HG03439 (cell line): ENCODE measurements around the gene CHURC1.
"Not testable (repeated sequence)": the region's sequence is repeated elsewhere in the genome, so short reads cannot be mapped to it uniquely, and the experiment has no call there.

Experiments
- ATAC-seq: cut with Tn5 transposase; IDR thresholded peaks from one replicate; pipeline ENCODE4 v1.9.1; 2021; ENCODE audit warnings: mild to moderate bottlenecking, moderate library complexity; ENCODE audit not compliant: unreplicated experiment

The CHURC1 gene

GRCh38 chr14:64906022-64906421, 8.2 kb upstream of the CHURC1 start:
- no peak for ATAC-seq

DNA sequence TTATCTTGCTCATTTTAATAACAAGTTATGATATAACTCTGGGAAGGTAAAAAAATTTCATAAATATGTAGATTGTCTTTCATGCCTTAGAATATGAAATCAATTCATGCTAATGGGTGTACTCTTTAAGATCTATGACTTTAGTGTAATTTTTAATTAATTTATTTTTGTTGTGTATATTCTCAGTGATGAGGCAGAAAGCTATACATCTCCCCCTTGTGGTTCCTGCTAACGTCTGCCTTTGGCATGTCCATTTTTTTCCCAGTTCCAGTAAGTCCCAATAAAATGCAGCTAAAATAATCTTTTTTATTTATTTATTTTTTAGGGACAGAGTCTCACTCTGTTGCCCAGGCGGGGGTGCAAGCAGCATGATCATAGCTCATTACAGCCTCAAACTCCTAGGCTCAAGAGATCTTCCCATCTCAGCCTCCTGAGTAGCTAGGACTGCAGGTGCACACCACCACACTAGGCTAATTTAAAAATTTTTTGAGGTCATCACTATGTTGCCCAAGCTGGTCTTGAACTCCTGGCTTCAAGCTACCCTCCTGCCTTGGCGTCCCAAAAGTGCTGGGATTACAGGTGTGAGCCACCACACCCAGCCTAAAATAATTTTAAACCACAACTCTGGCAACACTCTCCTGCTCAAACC, 3.3 kb upstream of the CHURC1 start:
- ATAC-seq = no peak

DNA sequence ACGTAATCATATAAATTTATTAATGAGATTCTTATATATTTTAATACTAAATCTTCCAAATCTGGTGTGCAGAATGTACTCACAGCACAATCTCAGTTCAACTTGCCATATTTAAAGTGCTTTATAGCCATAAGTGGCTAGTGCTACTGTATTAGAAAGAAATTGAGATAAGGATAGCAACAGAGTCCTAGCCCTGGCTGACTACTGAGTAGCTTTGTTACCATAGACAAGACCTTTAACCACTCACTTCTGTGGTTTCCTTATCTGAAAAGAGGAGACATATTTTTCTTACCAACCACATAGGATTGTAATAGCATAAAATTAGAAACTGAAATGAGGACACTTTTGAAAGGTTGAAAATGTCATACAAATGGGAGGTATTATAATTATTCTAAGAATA, 2.0 kb upstream of the CHURC1 start:
- no peak for ATAC-seq

DNA sequence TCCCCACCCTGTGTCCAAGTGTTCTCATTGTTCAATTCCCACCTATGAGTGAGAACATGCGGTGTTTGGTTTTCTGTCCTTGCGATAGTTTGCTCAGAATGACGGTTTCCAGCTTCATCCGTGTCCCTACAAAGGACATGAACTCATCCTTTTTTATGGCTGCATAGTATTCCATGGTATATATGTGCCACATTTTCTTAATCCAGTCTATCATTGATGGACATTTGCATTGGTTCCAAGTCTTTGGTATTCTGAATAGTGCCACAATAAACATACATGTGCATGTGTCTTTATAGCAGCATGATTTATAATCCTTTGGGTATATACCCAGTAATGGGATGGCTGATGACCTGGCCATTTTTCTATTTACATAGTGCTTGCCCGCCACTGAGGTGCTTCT, 778 bp upstream of the CHURC1 start:
- ATAC-seq = not testable (repeated sequence)

GRCh38 chr14:64915029-64915424, 772 bp downstream of the CHURC1 start:
- no peak for ATAC-seq

- no peak for ATAC-seq
These were observed 1.5 kb downstream of the CHURC1 start for GRCh38 chr14:64915797-64916196.

DNA sequence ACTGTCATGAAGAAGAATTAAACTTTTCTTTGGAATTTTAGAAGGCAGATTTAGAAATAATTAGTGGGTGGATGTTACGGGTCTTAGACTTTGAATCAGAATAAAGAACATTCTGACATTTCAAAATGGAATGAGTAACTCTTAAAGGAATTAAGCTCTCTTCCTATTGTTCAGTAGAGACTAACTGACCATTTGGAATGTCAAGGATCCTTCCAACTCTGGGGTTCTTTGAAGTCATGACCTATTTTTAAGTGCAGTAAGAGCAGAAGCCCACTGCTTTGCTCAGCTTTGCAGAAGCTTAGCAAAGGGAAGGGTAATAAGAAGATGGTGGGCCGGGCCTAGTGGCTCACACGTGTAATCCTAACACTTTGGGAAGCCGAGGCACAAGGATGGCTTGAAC, 4.0 kb downstream of the CHURC1 start:
- ATAC-seq = no peak

DNA sequence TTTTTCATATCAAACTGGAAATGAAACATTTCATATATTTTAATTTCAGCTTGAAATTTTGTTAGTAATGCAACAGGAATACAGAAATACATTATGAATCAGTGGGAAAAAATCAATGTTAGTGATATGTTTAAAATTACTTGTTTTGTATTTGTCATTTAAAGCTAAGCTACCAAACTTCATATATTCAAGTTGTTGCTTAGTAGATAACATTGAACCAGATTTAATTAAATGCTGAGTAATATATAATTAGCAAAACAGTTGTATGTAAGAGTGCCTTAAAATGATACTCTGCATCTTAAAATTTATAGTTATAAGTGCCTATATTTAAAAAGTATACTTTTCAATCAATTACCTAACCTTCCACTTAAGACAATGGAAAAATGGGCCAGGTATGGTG, 5.0 kb downstream of the CHURC1 start:
- no peak for ATAC-seq

DNA sequence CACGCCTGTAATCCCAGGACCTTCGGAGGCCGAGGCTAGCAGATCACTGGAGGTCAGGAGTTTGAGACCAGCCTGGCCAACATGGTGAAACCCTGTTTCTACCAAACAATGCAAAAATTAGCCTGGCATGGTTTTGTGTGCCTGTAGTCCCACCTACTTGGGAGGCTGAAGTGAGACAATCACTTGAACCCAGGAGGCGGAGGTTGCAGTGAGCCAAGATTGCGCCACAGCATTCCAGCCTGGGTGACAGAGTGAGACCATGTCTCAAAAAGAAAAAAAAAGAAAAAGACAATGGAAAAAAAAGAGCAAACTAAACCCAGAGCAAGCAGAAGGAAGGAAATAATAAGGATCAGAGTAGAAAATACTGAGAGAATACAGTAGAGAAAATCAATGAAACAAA, 5.4 kb downstream of the CHURC1 start:
- no peak for ATAC-seq

GRCh38 chr14:64920465-64920864, 6.2 kb downstream of the CHURC1 start:
- no peak for ATAC-seq

- ATAC-seq = no peak
These were observed 8.8 kb downstream of the CHURC1 start for GRCh38 chr14:64923015-64923414.

GRCh38 chr14:64926398-64926995, 12.2 kb downstream of the CHURC1 start:
- no peak for ATAC-seq

DNA sequence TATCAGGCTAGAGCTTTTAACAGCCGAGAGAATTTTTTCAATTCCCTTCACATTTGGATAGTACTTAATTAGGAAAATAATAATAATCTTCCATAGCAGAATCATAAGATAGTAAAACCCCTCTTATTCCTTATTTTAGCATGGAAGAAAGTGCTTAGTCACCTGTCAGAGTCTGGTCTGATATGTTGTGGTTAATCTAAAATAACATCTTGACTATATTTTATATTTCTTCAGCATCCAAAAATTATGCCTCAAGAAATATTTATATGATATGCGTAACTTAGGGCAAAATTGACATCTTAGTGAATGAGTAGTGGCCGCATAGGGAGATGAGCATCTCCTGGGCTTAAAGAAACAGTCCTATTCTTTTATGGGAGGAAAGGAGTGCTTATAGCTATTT, 12.8 kb downstream of the CHURC1 start:
- no peak for ATAC-seq

DNA sequence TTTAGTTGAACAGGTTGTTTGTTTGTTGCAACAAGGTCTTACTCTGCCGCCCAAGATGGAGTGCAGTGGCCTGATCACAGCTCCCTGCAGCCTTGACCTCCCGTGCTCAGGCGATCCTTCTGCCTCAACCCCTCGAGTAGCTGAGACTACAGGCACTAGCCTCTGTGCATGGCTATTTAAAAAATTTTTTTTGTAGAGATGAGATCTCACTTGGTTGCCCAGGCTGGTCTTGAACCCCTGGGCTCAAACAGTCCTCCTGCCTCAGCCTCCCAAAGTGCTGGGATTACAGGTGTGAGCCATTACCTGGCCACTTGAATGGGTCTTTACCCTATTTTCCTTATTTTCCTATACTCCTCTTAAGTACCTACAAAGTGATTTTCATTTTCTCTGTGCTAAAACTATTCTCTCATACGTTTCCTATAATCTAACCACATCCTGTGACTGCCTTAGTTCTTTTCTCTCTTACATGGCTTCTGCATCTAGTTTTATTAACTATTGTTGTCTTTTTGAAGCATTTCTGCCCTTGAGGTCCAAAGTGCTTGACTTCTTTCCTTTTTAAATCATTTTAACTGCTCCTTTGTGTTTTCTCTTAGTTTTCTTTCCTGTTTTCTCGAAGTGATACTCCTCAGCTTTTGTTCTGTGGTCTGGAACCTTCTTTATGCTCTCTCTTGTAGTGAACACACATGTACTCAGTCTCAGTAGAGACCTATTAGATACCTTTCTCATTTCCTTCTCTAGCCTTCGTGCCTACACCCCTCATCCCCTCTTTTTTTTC, 14.2 kb downstream of the CHURC1 start:
- ATAC-seq = no peak

GRCh38 chr14:64929014-64929359, 14.7 kb downstream of the CHURC1 start:
- no peak for ATAC-seq

DNA sequence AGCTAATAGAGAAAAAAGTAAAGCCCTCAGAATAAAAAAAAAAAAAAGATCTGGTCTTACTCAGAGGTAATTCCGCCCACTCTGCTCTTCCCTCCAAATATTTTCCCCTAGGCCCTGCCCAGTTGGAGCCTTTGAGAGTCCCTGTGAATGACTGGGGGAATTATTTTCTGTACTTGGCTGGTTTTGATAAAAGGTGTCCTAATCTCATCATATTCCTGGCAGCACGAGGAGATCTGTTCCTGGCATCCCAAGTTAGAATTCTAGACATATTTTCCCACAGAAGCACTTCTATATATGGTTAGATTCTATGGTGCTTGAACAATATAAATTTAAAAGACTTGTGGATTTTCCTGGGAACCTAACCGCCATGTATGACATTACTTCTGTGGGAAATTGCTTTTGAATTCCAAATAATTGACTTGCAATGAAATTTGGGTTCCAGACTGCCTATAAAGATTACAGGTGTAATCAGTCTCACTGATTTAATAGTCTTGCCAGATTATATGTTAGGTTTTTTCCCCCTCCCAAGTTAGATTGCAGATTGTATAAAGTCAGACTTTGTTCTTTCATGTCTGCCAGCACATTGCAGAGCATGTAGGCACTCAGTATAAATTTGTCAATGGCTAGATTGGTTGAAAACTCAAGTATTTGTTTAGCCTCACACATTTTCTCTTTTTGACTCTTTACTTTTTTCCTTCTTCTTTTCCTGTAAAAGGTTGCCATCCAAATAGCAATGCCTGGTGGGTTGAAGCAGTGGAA, 16.0 kb downstream of the CHURC1 start:
- no peak for ATAC-seq

DNA sequence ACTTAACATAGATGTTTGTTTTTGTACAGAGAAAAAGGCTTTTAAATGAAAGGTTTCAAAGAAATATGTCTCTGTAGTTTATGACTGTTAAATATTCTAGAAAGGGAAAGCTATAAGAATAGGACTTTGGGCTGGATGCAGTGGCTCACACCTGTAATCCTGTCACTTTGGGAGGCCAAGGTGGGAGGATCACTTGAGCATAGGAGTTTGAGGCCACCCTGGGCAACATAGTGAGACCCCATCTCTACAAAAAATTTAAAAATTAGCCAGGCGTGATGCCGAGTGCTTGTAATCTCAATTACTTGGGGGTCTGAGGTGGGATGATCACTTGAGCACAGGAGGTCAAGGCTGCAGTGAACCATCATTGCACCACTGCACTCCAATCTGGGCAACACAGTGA, 16.9 kb downstream of the CHURC1 start:
- no peak for ATAC-seq

DNA sequence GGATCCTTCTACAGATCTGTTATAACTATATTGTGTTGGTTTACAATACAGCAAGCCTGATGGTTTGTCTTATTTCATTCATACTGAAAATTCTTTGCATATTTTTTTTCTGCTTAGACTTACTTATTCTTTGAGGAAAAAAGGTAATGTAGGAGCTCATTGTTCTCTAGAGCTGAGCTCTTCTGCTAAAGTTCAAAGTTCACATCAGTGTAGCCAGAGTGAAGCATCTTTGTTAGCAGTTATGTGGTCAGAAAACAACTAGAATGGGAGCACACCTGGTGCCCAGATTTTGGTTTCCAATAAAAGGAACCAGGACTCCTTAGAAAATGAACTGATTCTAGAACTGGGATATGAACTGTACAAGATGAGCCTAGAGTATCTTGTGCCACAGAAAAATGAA, 18.0 kb downstream of the CHURC1 start:
- ATAC-seq = no peak

DNA sequence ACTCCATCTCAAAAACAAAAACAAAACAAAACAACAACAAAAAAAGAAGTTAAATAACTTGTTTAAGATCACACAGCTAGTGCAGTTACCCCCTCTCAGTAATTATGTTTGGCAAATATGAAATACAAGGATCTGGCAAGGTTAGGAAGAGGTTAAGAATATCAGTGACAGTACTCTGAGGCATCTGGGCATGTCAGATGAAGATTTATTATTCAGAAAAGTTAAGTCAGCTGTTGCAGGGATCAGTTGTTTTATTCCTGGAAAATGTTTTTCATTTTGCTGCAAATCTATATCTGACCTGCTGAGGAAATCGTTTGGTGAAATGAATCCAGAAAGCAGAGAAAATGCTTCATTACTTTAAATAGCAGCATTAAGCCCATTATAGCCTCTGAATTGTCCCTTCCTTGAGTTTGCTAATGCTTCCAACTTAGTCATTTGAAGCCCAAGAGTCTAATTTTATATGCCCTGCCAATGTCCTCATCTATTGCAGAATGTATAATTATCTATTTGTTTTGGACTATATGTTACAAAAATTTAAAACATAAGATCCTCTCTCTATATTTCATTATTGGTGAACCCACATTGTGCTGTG, 20.2 kb downstream of the CHURC1 start:
- no peak for ATAC-seq

- ATAC-seq = no peak
These were observed 21.3 kb downstream of the CHURC1 start for GRCh38 chr14:64935508-64935907.

GRCh38 chr14:64937171-64937820, 23.0 kb downstream of the CHURC1 start:
- no peak for ATAC-seq
